ENCODE data around the gene NT5C.
"Not testable (repeated sequence)": the region's sequence is repeated elsewhere in the genome, so short reads cannot be mapped to it uniquely, and the experiment has no call there.

Gene NT5C

GRCh38 chr17:75142236-75142971 is 10.9 kb upstream of the NT5C start:
- no peak for DNase-seq

DNA sequence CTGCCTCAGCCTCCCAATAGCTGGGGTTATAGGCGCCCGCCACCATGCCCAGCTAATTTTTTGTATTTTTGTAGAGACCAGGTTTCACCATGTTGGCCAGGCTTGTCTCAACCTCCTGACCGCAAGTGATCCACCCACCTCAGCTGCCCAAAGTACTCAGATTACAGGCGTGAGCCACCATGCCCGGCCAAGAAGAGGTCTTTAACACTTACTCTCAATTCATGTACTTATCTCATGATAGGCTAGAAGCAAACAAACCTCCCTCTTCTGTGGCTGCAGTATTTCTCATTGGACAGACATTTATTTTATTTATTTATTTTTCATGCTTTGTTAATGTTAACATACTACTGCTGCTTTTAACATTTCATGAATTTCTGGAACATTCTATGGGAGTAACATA is 7.0 kb upstream of the NT5C start:
- DNase-seq: no peak

GRCh38 chr17:75137762-75138161 is 6.2 kb upstream of the NT5C start:
- not testable (repeated sequence) for DNase-seq

DNA sequence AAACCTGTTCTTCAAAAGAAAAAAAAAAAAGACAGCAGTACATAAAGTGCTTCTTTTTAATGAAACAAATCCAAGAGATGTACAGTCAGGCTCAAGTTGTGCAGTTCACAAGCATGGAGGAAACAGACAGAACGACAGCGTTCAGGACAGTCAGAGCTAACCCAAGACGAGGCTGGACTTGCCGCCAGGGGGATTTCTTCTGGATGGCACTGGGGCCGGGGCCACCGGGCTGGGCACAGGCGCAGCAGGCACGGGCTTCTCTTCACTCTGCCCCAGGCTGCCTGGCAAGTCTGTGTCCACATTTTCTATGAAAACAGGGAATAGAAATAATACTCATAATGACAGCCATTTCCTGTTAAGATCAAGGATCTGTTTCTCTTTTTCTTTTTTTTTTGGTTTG is 4.4 kb upstream of the NT5C start:
- DNase-seq: no peak

GRCh38 chr17:75135452-75135851 is 3.9 kb upstream of the NT5C start:
- no peak for DNase-seq

DNA sequence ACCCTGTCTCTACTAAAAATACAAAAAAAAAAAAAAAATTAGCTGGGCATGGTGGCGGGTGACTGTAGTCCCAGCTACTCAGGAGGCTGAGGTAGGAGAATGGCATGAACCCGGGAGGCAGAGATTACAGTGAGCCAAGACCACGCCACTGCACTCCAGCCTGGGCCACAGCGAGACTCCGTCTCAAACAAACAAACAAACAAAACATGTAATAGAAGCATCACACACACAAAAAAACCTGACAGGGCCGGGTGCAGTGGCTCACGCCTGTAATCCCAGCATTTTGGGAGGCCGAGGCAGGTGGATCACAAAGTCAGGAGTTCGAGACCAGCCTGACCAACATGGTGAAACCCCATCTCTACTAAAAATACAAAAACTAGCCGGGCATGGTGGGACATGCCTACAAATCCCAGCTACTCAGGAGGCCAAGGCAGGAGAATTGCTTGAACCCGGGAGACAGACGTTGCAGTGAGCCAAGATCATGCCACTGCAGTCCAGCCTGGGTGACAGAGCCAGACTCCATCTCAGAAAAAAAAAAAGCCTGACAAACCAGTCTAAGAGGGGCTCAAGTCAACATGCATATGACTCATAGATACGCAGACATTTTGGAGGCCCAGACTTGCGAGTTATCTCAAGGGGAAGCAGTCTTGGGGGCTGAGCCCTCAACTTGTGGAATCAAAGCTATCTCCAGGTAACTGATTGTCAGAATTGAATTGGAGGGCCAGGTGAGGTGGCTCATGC is 2.2 kb upstream of the NT5C start:
- DNase-seq: not testable (repeated sequence)

GRCh38 chr17:75133001-75133400 is 1.5 kb upstream of the NT5C start:
- DNase-seq: no peak

DNA sequence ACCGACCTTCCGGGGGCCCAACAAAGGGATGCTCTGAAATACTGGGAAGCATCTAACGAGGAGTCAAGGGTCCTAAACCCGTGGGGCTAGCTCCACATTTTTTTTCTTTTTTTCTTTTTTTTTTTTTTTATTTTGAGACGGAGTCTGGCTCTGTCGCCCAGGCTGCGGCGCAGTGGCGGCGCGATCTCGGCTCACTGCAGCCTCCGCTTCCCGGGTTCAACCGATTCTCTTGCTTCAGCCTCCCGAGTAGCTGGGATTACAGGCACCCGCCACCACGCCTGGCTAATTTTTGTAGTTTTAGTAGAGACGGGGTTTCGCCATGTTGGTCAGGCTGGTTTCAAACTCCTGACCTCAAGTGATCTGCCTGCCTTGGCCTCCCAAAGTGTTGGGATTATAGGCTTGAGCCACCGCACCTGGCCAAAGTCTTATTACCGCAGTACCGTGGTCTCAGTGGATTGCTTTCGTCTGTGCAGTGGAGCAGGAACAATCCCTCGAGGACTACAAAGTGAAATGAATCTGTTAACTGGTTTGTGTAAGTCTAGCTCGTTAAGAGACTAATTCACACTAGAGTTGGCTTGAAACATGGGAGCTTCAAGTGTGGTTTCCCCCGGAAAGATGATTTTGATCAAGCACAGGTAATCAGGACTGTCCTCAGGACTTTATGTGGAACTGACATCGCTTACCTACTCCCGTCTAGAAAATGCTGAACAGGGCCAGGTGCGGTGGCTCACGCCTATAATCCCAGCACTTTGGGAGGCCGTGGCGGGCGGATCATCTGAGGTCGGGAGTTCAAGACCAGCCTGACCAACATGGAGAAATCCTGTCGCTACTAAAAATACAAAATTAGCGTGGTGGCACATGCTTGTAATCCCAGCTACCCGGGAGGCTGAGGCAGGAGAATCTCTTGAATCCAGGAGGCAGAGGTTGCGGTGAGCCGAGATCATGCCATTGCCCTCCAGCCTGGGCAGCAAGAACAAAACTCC is 767 bp upstream of the NT5C start:
- DNase-seq: not testable (repeated sequence)

DNA sequence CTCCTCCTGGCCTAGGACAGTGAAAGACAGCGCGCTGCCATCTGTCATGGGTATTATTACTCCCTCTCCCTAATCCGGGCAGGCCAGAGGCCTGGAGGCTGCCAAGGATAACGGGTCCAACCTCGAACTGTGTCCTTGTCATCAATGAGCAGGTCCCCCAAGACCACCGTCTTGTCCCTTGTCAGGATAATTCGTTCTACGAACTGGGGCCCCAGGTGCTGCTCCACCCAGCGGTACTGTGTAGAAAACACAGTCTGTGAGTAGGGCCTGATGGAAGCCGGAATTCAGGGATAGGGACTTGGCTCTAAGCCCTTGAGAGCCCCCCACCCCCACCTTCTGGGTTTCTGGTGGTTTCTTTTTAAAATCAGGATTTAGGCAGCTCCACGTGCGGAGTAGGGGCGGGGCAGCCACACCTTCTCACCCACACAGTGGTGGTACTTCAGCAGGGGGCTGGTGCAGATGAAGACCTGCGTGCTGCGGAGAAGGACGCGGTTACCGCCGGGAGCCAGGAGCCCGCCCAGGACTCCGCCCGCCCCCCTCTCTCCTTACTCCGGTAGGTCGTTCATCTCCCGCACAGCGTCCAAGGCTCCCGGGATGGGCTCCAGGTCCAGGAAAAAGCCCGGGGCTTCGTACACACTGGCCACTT is 787 bp downstream of the NT5C start:
- DNase-seq: peak; percentile 81

DNA sequence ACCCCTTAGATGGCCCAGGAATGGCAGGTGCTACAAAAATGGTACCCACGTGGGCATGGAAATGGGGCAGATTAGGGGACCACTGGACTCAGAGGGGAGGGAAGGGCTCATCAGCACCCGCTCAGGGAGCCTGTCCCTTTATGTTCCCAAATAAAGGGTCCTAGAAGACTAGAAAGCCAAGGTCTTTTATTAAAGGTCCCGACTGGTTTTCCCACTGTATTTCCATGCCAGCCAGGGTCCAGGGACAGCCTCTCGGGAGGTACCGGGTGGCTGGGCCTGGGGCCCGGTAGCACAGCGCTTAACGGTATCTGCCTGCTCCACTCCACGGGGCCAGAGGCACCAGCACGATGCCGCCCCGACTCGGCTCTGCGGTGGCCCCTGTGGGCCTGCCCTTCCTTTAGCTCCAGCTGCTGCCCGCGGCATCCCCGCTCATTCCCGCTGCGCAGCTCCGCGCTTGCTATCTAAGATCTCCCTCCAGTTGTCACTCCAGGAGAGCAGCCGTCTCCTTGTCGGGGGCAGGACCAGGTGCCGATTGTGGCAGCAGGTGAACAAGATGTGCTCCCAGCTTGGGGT is 1.4 kb downstream of the NT5C start:
- DNase-seq: no peak

- no peak for DNase-seq
These were observed 2.0 kb downstream of the NT5C start for GRCh38 chr17:75129576-75129975.

- no peak for DNase-seq
These were observed 2.6 kb downstream of the NT5C start for GRCh38 chr17:75128694-75129505.

GRCh38 chr17:75127936-75128335 is 3.6 kb downstream of the NT5C start:
- DNase-seq: not testable (repeated sequence)

GRCh38 chr17:75126954-75127353 is 4.6 kb downstream of the NT5C start:
- DNase-seq: no peak

- DNase-seq: no peak
These were observed 5.6 kb downstream of the NT5C start for GRCh38 chr17:75125984-75126383.

DNA sequence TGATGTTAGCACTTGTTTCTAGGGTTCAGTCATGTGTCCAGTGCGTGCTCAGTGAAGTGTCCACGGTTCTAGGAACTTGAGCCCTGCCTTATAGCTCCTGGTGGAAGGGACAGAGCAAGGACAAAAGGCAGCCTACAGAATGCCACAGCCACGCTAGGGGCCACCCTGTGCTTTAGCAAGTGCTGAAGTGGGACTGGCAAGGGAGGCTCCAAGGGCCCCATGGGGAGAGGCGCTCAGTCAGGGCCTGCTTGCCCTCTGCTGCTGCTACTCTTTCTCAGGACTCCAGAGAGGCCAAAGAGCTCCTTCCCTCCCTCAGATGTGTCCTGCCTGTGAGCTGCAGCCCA is 6.8 kb downstream of the NT5C start:
- DNase-seq: no peak

GRCh38 chr17:75124041-75124818 is 7.3 kb downstream of the NT5C start:
- no peak for DNase-seq

DNA sequence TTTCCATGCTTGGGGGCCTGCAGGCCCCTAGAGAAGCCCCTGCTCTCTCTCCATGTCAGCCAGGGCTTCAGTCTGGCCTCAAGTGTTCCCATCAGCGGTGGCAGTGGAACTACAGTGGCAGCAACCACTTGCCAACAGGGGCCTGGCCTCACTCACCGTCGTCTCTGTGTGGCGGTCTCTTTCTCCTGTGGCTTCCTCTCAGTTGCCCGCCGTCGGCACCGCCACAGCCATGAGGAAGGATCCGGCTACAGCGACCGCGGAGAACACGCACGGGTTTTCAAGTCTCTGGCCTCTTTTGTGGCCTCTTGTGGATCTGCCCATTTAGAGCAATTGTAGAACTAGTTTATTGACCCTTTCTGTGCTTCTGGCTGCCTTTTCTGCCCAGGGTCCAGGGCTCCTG is 13.2 kb downstream of the NT5C start:
- no peak for DNase-seq

GRCh38 chr17:75116737-75117136 is 14.8 kb downstream of the NT5C start:
- no peak for DNase-seq

DNA sequence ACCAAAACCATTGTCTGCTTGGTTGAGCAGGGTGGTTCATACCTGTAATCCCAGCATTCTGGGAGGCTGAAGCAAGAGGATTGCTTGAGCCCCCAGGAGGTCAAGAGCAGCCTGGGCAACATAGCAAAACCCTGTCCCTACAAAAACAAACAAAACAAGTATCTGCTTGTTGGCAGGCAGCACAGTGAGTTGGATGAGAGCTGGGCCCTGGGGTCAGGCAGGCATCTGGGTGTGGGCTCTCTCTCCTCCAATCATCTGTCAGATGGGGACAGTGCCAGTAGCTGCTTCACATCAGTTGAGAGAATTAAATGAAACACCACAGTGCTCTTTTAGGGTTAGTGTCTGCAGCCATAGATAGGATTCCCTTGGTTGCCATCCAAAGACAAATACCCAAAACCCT is 16.0 kb downstream of the NT5C start:
- no peak for DNase-seq
